Neural cell (in vitro differentiated cells): Measurements from ENCODE around the gene PRKAB1.

ENCODE experiments used
- CTCF ChIP-seq: fragments of 450-650 bp; IDR thresholded peaks from 2 replicates; pipeline ENCODE4 v1.5.1; 2014; ENCODE audit warnings: antibody characterized with exemption, mild to moderate bottlenecking, moderate library complexity; ENCODE audit not compliant: poor library complexity, severe bottlenecking
- EZH2 ChIP-seq: fragments of 200-600, 300-800 bp; shearing (Covaris generic), sonication (generic); IDR thresholded peaks from 2 replicates; pipeline ENCODE4 v1.6.1; 2014; ENCODE audit warnings: antibody characterized with exemption, low read length, borderline replicate concordance, mild to moderate bottlenecking; ENCODE audit not compliant: insufficient read depth, poor library complexity, severe bottlenecking
- RAD21 ChIP-seq: fragments of 450-650 bp; conservative IDR thresholded peaks from 2 replicates; pipeline ENCODE4 v1.6.1; 2014; ENCODE audit warnings: antibody characterized with exemption, mild to moderate bottlenecking, moderate library complexity
- SMC3 ChIP-seq: fragments of 450-650 bp; conservative IDR thresholded peaks from 2 replicates; pipeline ENCODE4 v1.6.1; 2014; ENCODE audit warnings: antibody characterized with exemption, mild to moderate bottlenecking, moderate library complexity; ENCODE audit not compliant: poor library complexity

- no peak for TF ChIP-seq CTCF
- no peak for TF ChIP-seq SMC3
- no peak for TF ChIP-seq EZH2
- TF ChIP-seq RAD21, result no peak
Observed at GRCh38 chr12:119710374-119710964, 42.5 kb downstream of the PRKAB1 start.
